Fibroblast of skin of left quadriceps (primary cell): Measurements from ENCODE around the gene UBE4A.
"Not testable (repeated sequence)": the region's sequence is repeated elsewhere in the genome, so short reads cannot be mapped to it uniquely, and the experiment has no call there.

ENCODE experiments used
- DNase-seq, 2 experiments: peaks; one replicate each; pipeline ENCODE4 v3.0.0-alpha.2; 2013; ENCODE audit warnings: low read depth in 2 of 2

The UBE4A gene

GRCh38 chr11:118398791-118399559 lies 39.6 kb downstream of the UBE4A start:
- DNase-seq = no peak

GRCh38 chr11:118401151-118401879 lies 41.9 kb downstream of the UBE4A start, which contains the start of gene ATP5MG:
Gene ATP5MG (plus strand): TSS chr11:118401606. CDS start chr11:118401666, 60 bp downstream.
- peak; percentile 71 for DNase-seq

GRCh38 chr11:118401880-118402590 lies 42.6 kb downstream of the UBE4A start:
- peak; percentile 34 to 45 for DNase-seq

- not testable (repeated sequence) for DNase-seq
Measured at GRCh38 chr11:118402594-118402993, 43.2 kb downstream of the UBE4A start.

- no peak for DNase-seq
Measured at GRCh38 chr11:118406599-118407166, 47.3 kb downstream of the UBE4A start.

GRCh38 chr11:118410055-118410745 lies 50.8 kb downstream of the UBE4A start:
- no peak for DNase-seq

GRCh38 chr11:118411530-118411929 lies 52.1 kb downstream of the UBE4A start:
- DNase-seq = no peak

- DNase-seq = no peak
Measured at GRCh38 chr11:118412921-118413320, 53.5 kb downstream of the UBE4A start.

- DNase-seq = no peak
Measured at GRCh38 chr11:118415062-118415738, 55.8 kb downstream of the UBE4A start.

- DNase-seq = peak; percentile 81 to 84
Measured at GRCh38 chr11:118415739-118416068, 56.3 kb downstream of the UBE4A start.

GRCh38 chr11:118416900-118417299 lies 57.5 kb downstream of the UBE4A start:
- not testable (repeated sequence) for DNase-seq

- DNase-seq = no peak
Measured at GRCh38 chr11:118417801-118418200, 58.4 kb downstream of the UBE4A start.

- no peak for DNase-seq
Measured at GRCh38 chr11:118418766-118419165, 59.4 kb downstream of the UBE4A start.

GRCh38 chr11:118427707-118428106 lies 68.3 kb downstream of the UBE4A start:
- DNase-seq = no peak

GRCh38 chr11:118430956-118431355 lies 71.6 kb downstream of the UBE4A start:
- DNase-seq = no peak

- DNase-seq = no peak
Measured at GRCh38 chr11:118434123-118434552, 74.7 kb downstream of the UBE4A start.

- no peak for DNase-seq
Measured at GRCh38 chr11:118434553-118435289, 75.3 kb downstream of the UBE4A start.

- DNase-seq = no peak
Measured at GRCh38 chr11:118435290-118435892, 76.0 kb downstream of the UBE4A start.

GRCh38 chr11:118435893-118436624 lies 76.7 kb downstream of the UBE4A start, which contains the start of gene KMT2A:
Gene KMT2A (plus strand): TSS chr11:118436492. CDS start chr11:118436513, 21 bp downstream.
- peak; percentile 98 for DNase-seq
